ENCODE data around the gene PMPCB. TPM values are rescaled to one million over a fixed set of nuclear protein-coding genes. Genes with fewer than 3 reads are reported as not detected.

Gene PMPCB
- total and polyA plus RNA-seq, 7 donors = 39.9 to 54.3 (median 47.4) TPM

DNA sequence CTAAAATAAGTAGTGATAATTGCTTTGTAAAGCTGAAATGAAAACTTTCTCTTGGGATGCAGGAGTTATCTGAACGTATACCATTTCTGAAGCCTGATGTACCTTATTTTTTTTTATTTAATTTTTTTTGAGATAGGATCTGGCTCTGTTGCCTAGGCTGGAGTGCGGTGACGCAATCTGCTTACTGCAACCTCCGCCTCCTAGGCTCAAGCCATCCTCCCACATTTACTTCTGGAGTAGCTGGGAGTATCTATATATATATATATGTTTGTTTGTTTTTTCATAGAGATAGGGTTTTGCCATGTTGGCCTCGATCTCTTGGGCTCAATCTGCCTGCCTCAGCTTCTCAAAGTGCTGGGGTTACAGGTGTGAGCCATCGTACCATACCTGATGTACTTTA is 2.4 kb downstream of the PMPCB start:
- intact Hi-C loops (cut with DNase I) = loop anchor here (5.0 kb wide), 2 partner anchors 48 to 108 kb away; partner anchors contain the start of gene PSMC2 (in 1 of the 2)
- Histone ChIP-seq H3K27ac (no peak overlapping the region), H3K27me3 (ENCODE audit: insufficient read depth in 3 of 3, low read length in 2 of 3) (no peaks in the 10 kb centered on the region), H3K4me3 (no peak overlapping the region), H3K36me3 (ENCODE audit: insufficient read depth in 1 of 2, low read depth in 1 of 2) (peaks cover 10 to 62% of the 10 kb centered on the region in 2 donors), H3K9me3 (no peaks in the 10 kb centered on the region), H3K4me1 (peaks cover 10% of the 10 kb centered on the region)
- TF ChIP-seq, protein P1, sequence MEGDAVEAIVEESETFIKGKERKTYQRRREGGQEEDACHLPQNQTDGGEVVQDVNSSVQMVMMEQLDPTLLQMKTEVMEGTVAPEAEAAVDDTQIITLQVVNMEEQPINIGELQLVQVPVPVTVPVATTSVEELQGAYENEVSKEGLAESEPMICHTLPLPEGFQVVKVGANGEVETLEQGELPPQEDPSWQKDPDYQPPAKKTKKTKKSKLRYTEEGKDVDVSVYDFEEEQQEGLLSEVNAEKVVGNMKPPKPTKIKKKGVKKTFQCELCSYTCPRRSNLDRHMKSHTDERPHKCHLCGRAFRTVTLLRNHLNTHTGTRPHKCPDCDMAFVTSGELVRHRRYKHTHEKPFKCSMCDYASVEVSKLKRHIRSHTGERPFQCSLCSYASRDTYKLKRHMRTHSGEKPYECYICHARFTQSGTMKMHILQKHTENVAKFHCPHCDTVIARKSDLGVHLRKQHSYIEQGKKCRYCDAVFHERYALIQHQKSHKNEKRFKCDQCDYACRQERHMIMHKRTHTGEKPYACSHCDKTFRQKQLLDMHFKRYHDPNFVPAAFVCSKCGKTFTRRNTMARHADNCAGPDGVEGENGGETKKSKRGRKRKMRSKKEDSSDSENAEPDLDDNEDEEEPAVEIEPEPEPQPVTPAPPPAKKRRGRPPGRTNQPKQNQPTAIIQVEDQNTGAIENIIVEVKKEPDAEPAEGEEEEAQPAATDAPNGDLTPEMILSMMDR (IDR thresholded peaks at IDR 0.05) = no peak
- ATAC-seq (no peak), DNase-seq (no peak)
- 93% methylated on average over 6 of the region's 6 CpGs for WGBS, 3 donors

DNA sequence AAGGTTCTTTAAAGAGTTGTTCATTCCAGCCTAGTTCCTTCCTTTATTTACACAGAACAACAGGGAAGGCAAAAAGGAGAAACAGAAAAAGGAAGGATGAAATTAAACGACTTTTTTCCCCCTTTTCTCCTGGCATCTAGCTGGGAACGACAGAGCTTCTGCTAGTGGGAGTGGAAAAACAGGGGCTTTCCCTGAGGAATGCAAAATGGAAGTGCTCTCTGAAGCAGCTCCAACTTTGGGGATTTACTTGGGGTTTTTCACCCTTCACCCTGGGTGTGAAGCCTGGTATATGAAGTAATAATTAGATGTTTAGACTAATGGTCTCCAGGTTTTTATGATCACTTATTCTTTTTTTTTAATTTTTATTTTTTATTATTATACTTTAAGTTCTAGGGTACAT is 4.2 kb downstream of the PMPCB start:
- DNase-seq (no peak), ATAC-seq (no peak)
- H3K27ac ChIP-seq = no peak overlapping the region
- no peaks in the 10 kb centered on the region for H3K9me3 ChIP-seq
- H3K36me3 ChIP-seq (ENCODE audit: insufficient read depth in 1 of 2, low read depth in 1 of 2) = peaks cover 10 to 80% of the 10 kb centered on the region in 2 donors
- H3K4me3 ChIP-seq = no peak overlapping the region
- intact Hi-C loops (cut with DNase I) = no loop called here
- TF ChIP-seq, protein P1 (IDR thresholded peaks at IDR 0.05) = no peak
- no peaks in the 10 kb centered on the region for H3K27me3 ChIP-seq (ENCODE audit: insufficient read depth in 3 of 3, low read length in 2 of 3)
- H3K4me1 ChIP-seq = peaks cover 10% of the 10 kb centered on the region
- 57 to 69% (median 67%) methylated on average over 2 of the region's 2 CpGs for WGBS, 3 donors

DNA sequence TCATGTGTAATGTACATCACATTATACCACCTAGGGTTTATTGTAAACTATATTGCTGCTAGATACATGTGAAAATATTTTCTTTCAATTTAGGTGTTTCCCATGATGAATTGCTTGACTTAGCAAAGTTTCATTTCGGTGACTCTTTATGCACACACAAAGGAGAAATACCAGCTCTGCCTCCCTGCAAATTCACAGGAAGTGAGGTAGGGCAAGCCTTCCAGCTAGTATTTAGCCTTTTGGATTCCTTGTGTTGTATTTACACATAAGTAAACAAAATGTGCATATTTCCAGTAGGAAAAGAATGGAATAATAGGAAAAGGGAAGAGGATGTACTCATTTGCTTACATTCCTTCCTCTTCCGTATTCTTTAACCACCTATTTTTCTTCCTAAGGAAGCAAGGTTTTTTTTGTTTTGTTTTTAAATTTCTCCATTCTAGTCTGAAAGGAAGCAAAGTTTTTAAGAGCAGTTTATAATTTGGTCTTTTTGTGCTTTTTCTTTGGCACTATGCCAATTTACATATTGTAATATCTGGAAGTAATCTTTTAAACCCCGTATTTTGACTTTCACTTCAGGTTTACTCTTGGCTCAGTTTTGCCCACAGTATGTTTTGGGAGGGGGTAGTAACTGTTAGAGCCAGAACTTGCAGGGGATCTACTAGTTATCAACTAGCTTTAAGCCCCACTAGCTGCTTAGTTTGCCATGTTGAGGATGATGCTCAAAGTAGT is 10.4 kb downstream of the PMPCB start:
- Histone ChIP-seq H3K27me3 (ENCODE audit: insufficient read depth in 3 of 3, low read length in 2 of 3) (no peaks in the 10 kb centered on the region), H3K4me3 (no peak overlapping the region), H3K27ac (no peak overlapping the region), H3K4me1 (no peaks in the 10 kb centered on the region), H3K9me3 (no peaks in the 10 kb centered on the region), H3K36me3 (ENCODE audit: insufficient read depth in 1 of 2, low read depth in 1 of 2) (peaks cover 6 to 100% of the 10 kb centered on the region in 2 donors)
- ATAC-seq = no peak
- TF ChIP-seq, protein P1 (IDR thresholded peaks at IDR 0.05) = no peak
- no peak for DNase-seq
- WGBS, 3 donors = 75 to 84% (median 80%) methylated on average over 3 of the region's 3 CpGs
- intact Hi-C loops (cut with DNase I) = loop anchor here in 1 of 2 donors (5.0 kb wide), 1 partner anchor 55 kb away; no protein-coding TSS in a partner anchor

DNA sequence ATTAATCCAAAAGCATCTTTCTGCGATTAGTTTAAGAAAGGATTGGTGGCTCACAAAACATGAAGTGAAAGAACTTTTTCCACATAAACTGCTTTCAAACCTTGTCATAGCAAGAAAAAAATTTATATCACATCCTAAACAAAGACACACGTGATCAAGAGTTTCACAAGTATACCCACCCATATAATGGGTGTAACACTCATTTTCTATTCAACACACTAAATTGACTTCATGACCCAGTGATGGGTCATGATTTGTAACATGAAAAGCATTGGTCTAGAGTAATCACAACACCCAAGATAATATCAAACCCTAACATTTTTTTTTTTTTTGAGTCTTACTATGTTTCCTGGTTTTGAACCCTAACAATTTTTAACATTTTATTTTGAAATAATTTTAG is 17.6 kb downstream of the PMPCB start:
- no peak overlapping the region for H3K27ac ChIP-seq
- H3K4me1 ChIP-seq = no peaks in the 10 kb centered on the region
- no peaks in the 10 kb centered on the region for H3K9me3 ChIP-seq
- ATAC-seq = no peak
- WGBS, 3 donors = 82 to 91% (median 85%) methylated on average over 2 of the region's 2 CpGs
- TF ChIP-seq, protein P1 (IDR thresholded peaks at IDR 0.05) = no peak
- DNase-seq = no peak
- H3K36me3 ChIP-seq (ENCODE audit: insufficient read depth in 1 of 2, low read depth in 1 of 2) = peaks cover 22 to 100% of the 10 kb centered on the region in 2 donors
- H3K27me3 ChIP-seq (ENCODE audit: insufficient read depth in 3 of 3, low read length in 2 of 3) = no peaks in the 10 kb centered on the region
- no peak overlapping the region for H3K4me3 ChIP-seq
- intact Hi-C loops (cut with DNase I) = loop anchor here in 1 of 2 donors (5.0 kb wide), 1 partner anchor 47 kb away; no protein-coding TSS in a partner anchor
